DMS 273 treated with DMSO at 0.1 percent for 48 hours (cell line): ENCODE measurements around the gene NFKBIA.
"Not testable (repeated sequence)": the region's sequence is repeated elsewhere in the genome, so short reads cannot be mapped to it uniquely, and the experiment has no call there.

Experiments used
- DNase-seq: peaks from one replicate; lab custom pipeline; 2025; lab: John Stamatoyannopoulos, UW

The NFKBIA gene

GRCh38 chr14:35390577-35391387, 13.8 kb downstream of the NFKBIA start:
- DNase-seq = no peak

GRCh38 chr14:35389315-35389667, 15.3 kb downstream of the NFKBIA start:
- DNase-seq = no peak

GRCh38 chr14:35388656-35389314, 15.8 kb downstream of the NFKBIA start:
- DNase-seq = no peak

GRCh38 chr14:35387713-35388579, 16.6 kb downstream of the NFKBIA start:
- no peak for DNase-seq

- DNase-seq = no peak
These were observed 17.3 kb downstream of the NFKBIA start for GRCh38 chr14:35387219-35387618.

- DNase-seq = peak; percentile 99
These were observed 17.9 kb downstream of the NFKBIA start for GRCh38 chr14:35386673-35387125.

- DNase-seq = peak; percentile 51
These were observed 19.3 kb downstream of the NFKBIA start for GRCh38 chr14:35385042-35385839.

GRCh38 chr14:35384455-35385041, 20.0 kb downstream of the NFKBIA start:
- DNase-seq = no peak

- DNase-seq = no peak
These were observed 20.7 kb downstream of the NFKBIA start for GRCh38 chr14:35383569-35384454.

- no peak for DNase-seq
These were observed 23.8 kb downstream of the NFKBIA start for GRCh38 chr14:35380794-35381193.

GRCh38 chr14:35379234-35379933, 25.2 kb downstream of the NFKBIA start:
- not testable (repeated sequence) for DNase-seq

- no peak for DNase-seq
These were observed 25.9 kb downstream of the NFKBIA start for GRCh38 chr14:35378425-35379233.

- no peak for DNase-seq
These were observed 29.0 kb downstream of the NFKBIA start for GRCh38 chr14:35375558-35376025.

GRCh38 chr14:35374263-35374712, 30.3 kb downstream of the NFKBIA start:
- DNase-seq = no peak

- DNase-seq = not testable (repeated sequence)
These were observed 31.3 kb downstream of the NFKBIA start for GRCh38 chr14:35373208-35373607.

- DNase-seq = no peak
These were observed 33.6 kb downstream of the NFKBIA start for GRCh38 chr14:35370969-35371368.

- DNase-seq = no peak
These were observed 34.8 kb downstream of the NFKBIA start for GRCh38 chr14:35369701-35370191.
